M059J (cell line): Measurements from ENCODE around the gene B9D1. TPM values are rescaled to one million over a fixed set of nuclear protein-coding genes. Genes with fewer than 3 reads are reported as not detected.
A peak's percentile ranks its signal among the peaks of the same experiment; 100 is the strongest.

Experiments used
- DNase-seq: peaks from one replicate; pipeline ENCODE4 v3.0.0-alpha.2; 2012; ENCODE audit warnings: low read depth
- total RNA-seq: library from RNA; depleted of rRNA; stranded (reverse); fragments of >200 nt; shearing (Covaris generic); gene quantifications from 2 replicates; pipeline ENCODE4 v1.2.3, GENCODE V29; 2014

Gene B9D1
- total RNA-seq, 1 experiment from 2014 or later, result 20.6 TPM

- DNase-seq, result peak; percentile 37
Observed at GRCh38 chr17:19338031-19338990, 24.2 kb downstream of the B9D1 start.

- no peak for DNase-seq
Observed at GRCh38 chr17:19337712-19338023, 24.9 kb downstream of the B9D1 start.

GRCh38 chr17:19336938-19337711 is 25.4 kb downstream of the B9D1 start:
- DNase-seq, result no peak

- no peak for DNase-seq
Observed at GRCh38 chr17:19335951-19336631, 26.4 kb downstream of the B9D1 start.

- no peak for DNase-seq
Observed at GRCh38 chr17:19334331-19334730, 28.2 kb downstream of the B9D1 start.

GRCh38 chr17:19333736-19334290 is 28.7 kb downstream of the B9D1 start:
- no peak for DNase-seq

GRCh38 chr17:19333132-19333440 is 29.4 kb downstream of the B9D1 start:
- no peak for DNase-seq

- no peak for DNase-seq
Observed at GRCh38 chr17:19332371-19333131, 30.0 kb downstream of the B9D1 start.

GRCh38 chr17:19331543-19332245 is 30.8 kb downstream of the B9D1 start:
- no peak for DNase-seq

GRCh38 chr17:19331134-19331533 is 31.4 kb downstream of the B9D1 start:
- peak; percentile 72 for DNase-seq

GRCh38 chr17:19330271-19330670 is 32.3 kb downstream of the B9D1 start:
- no peak for DNase-seq

- DNase-seq, result no peak
Observed at GRCh38 chr17:19329839-19330238, 32.7 kb downstream of the B9D1 start.

GRCh38 chr17:19329136-19329535 is 33.4 kb downstream of the B9D1 start:
- no peak for DNase-seq

GRCh38 chr17:19328441-19329061 is 34.0 kb downstream of the B9D1 start:
- DNase-seq, result no peak

- peak; percentile 91 for DNase-seq
Observed at GRCh38 chr17:19327031-19327783, 35.3 kb downstream of the B9D1 start.

- no peak for DNase-seq
Observed at GRCh38 chr17:19325542-19325941, 37.0 kb downstream of the B9D1 start.

GRCh38 chr17:19322861-19323260 is 39.7 kb downstream of the B9D1 start:
- no peak for DNase-seq

- DNase-seq, result no peak
Observed at GRCh38 chr17:19322129-19322505, 40.4 kb downstream of the B9D1 start.

GRCh38 chr17:19321481-19322128 is 40.9 kb downstream of the B9D1 start:
- no peak for DNase-seq
